AG04449 (cell line): ENCODE results near the gene SMYD1.

Experiments
- CTCF ChIA-PET: fragments of 350-600 bp; formaldehyde crosslinking; extraction: SDS; loops from one replicate; lab custom pipeline; 2021; ENCODE audit warnings: antibody characterized with exemption; lab: Yijun Ruan, JAX
- POLR2A ChIA-PET: fragments of 400-600, 350-600 bp; formaldehyde crosslinking; extraction: SDS; loops from one replicate; lab custom pipeline; 2020; ENCODE audit warnings: antibody characterized with exemption, inconsistent platforms; lab: Yijun Ruan, JAX
- DNase-seq: peaks from one replicate; pipeline ENCODE4 v3.0.0-alpha.2; 2010; ENCODE audit warnings: low read depth, low spot score
- H3K4me3 ChIP-seq: 2 replicates; pipeline ENCODE4 v1.5.1; 2011; ENCODE audit warnings: low read depth, mild to moderate bottlenecking, control low read depth, low read length
- CTCF ChIP-seq: IDR thresholded peaks from one replicate; pipeline ENCODE4 v1.5.1; 2011; ENCODE audit warnings: mild to moderate bottlenecking, moderate library complexity, low read length, control low read depth, inconsistent platforms; ENCODE audit not compliant: insufficient read depth; ENCODE audit errors: missing control alignments

Gene SMYD1

GRCh38 chr2:88097891-88098557 lies 30.4 kb downstream of the SMYD1 start:
- TF ChIP-seq CTCF: no peak
- ChIA-PET CTCF (interaction anchor here (0.8 kb wide), 1 partner anchor 61 kb away, joined by 4 read pairs; no protein-coding TSS in a partner anchor), POLR2A (no interaction called here)
- no peak overlapping the region for H3K4me3 ChIP-seq
- DNase-seq: no peak

- POLR2A ChIA-PET: no interaction called here
- DNase-seq: no peak
- TF ChIP-seq CTCF: no peak
- no peak overlapping the region for H3K4me3 ChIP-seq
- CTCF ChIA-PET: interaction anchor here (0.8 kb wide), 1 partner anchor 61 kb away, joined by 4 read pairs; no protein-coding TSS in a partner anchor
Observed at GRCh38 chr2:88098558-88098900, 30.9 kb downstream of the SMYD1 start.

- CTCF ChIA-PET: interaction anchor here (1.1 to 2.4 kb wide), 2 partner anchors 39 to 60 kb away, joined by 3 to 8 read pairs; no protein-coding TSS in a partner anchor
- H3K4me3 ChIP-seq: no peak overlapping the region
- DNase-seq: no peak
- POLR2A ChIA-PET: no interaction called here
- TF ChIP-seq CTCF: no peak
Observed at GRCh38 chr2:88099798-88100488, 32.3 kb downstream of the SMYD1 start.

- ChIA-PET CTCF (interaction anchor here (1.1 to 2.4 kb wide), 2 partner anchors 39 to 59 kb away, joined by 3 to 8 read pairs; no protein-coding TSS in a partner anchor), POLR2A (no interaction called here)
- H3K4me3 ChIP-seq: no peak overlapping the region
- no peak for TF ChIP-seq CTCF
- DNase-seq: no peak
Observed at GRCh38 chr2:88100489-88100858, 32.8 kb downstream of the SMYD1 start.

- TF ChIP-seq CTCF: no peak
- no peak overlapping the region for H3K4me3 ChIP-seq
- DNase-seq: no peak
- ChIA-PET POLR2A (no interaction called here), CTCF (interaction anchor here (0.9 kb wide), 1 partner anchor 48 kb away, joined by 3 read pairs; no protein-coding TSS in a partner anchor)
Observed at GRCh38 chr2:88108796-88109195, 41.2 kb downstream of the SMYD1 start.

GRCh38 chr2:88110830-88111229 lies 43.2 kb downstream of the SMYD1 start:
- POLR2A ChIA-PET: no interaction called here
- DNase-seq: no peak
- TF ChIP-seq CTCF: no peak
- CTCF ChIA-PET: interaction anchor here (1.3 to 2.0 kb wide), 2 partner anchors 12 to 51 kb away, joined by 4 to 6 read pairs; no protein-coding TSS in a partner anchor
- H3K4me3 ChIP-seq: no peak overlapping the region
